K562 (cell line): ENCODE data around the gene METTL25. TPM values are rescaled to one million over a fixed set of nuclear protein-coding genes. Genes with fewer than 3 reads are reported as not detected.

Experiments
- CHD7 ChIP-seq: fragments of 200-600 bp; sonication (generic); IDR thresholded peaks from one replicate; pipeline ENCODE4 v1.6.1; 2012; ENCODE audit warnings: mild to moderate bottlenecking, low read depth, low read length, inconsistent platforms
- CTCF ChIP-seq, 3 experiments: IDR thresholded peaks in 2 of 3; conservative IDR thresholded peaks in 1 of 3; 2 replicates each; pipeline ENCODE4 v1.5.1; 2011 to 2012; ENCODE audit warnings: low read length in 3 of 3, mild to moderate bottlenecking in 3 of 3, control low read depth in 2 of 3, improper control_type of control experiment in 1 of 3, inconsistent platforms in 1 of 3, low read depth in 1 of 3, mixed read lengths in 1 of 3, moderate library complexity in 1 of 3; ENCODE audit not compliant: insufficient read depth in 2 of 3
- DNMT1 ChIP-seq: fragments of 450-650 bp; IDR thresholded peaks from 2 replicates; pipeline ENCODE4 v1.6.1; 2016; ENCODE audit warnings: antibody characterized with exemption, mild to moderate bottlenecking
- EGR1 ChIP-seq: fragments of 450-650 bp; conservative IDR thresholded peaks from 2 replicates; pipeline ENCODE4 v1.6.1; 2017; ENCODE audit warnings: mild to moderate bottlenecking
- GATAD2B ChIP-seq: fragments of 450-650 bp; IDR thresholded peaks from 2 replicates; pipeline ENCODE4 v1.6.1; 2017; ENCODE audit warnings: mild to moderate bottlenecking, borderline replicate concordance
- GTF2F1 ChIP-seq: IDR thresholded peaks from 2 replicates; pipeline ENCODE4 v1.6.1; 2011; ENCODE audit warnings: low read depth, low read length, improper control_type of control experiment
- HCFC1 ChIP-seq: IDR thresholded peaks from 2 replicates; pipeline ENCODE4 v1.6.1; 2012; ENCODE audit warnings: low read depth, low read length, improper control_type of control experiment
- KDM5B ChIP-seq: fragments of 200-600 bp; sonication (generic); IDR thresholded peaks from 2 replicates; pipeline ENCODE4 v1.6.1; 2012; ENCODE audit warnings: low read depth, mild to moderate bottlenecking, moderate library complexity, low read length, control low read depth, inconsistent platforms; ENCODE audit not compliant: insufficient replicate concordance
- MECOM ChIP-seq: fragments of 250-450 bp; sonication (Bioruptor Pico); IDR thresholded peaks from 2 replicates; pipeline ENCODE4 v1.8.0; 2022; ENCODE audit warnings: inconsistent platforms
- MYC ChIP-seq, 2 experiments: fragments of 250-450 bp in 1 of 2; sonication (Bioruptor Pico) in 1 of 2; IDR thresholded peaks; 2 replicates each; pipeline versions ENCODE4 v1.5.1 to v1.6.1; 2012 to 2021; ENCODE audit warnings: low read depth in 2 of 2, borderline replicate concordance in 1 of 2, improper control_type of control experiment in 1 of 2, low read length in 1 of 2, mild to moderate bottlenecking in 1 of 2, moderate library complexity in 1 of 2
- SAFB2 ChIP-seq: fragments of 200-400 bp; formaldehyde crosslinking; IDR thresholded peaks from 2 replicates; pipeline ENCODE4 v1.6.1; 2018; ENCODE audit warnings: borderline replicate concordance, low read length, low read depth, moderate library complexity; ENCODE audit not compliant: severe bottlenecking
- THRAP3 ChIP-seq: fragments of 450-650 bp; IDR thresholded peaks from 2 replicates; pipeline ENCODE4 v1.6.1; 2016; ENCODE audit warnings: mild to moderate bottlenecking, inconsistent platforms, borderline replicate concordance
- ZNF717 ChIP-seq: fragments of 250-450 bp; sonication (Bioruptor Pico); IDR thresholded peaks from 2 replicates; pipeline ENCODE4 v1.5.0; 2021
- polyA plus RNA-seq, 8 experiments: library from polyadenylated mRNA; depleted of rRNA in 4 of 8; stranded (reverse) in 5 of 8; unstranded in 3 of 8; fragments of >200 nt; fragmentation: Nextera tagmentation in 2 of 8; fragmentation: Illumina TruSeq in 1 of 8; extraction: Ambion mirVana in 2 of 8; extraction: Trizol in 1 of 8; gene quantifications; 2 replicates each; pipeline versions ENCODE4 v1.2.1 to v1.2.3, GENCODE V29; 2011 to 2014; ENCODE audit warnings: inconsistent platforms in 1 of 8, missing spikeins in 1 of 8
- total RNA-seq, 7 experiments: library from RNA; depleted of rRNA in 6 of 7; stranded (reverse); fragments of >200 nt in 6 of 7; fragmentation: Illumina TruSeq in 2 of 7; extraction: Trizol in 2 of 7; gene quantifications; 2 replicates each; pipeline versions ENCODE4 v1.2.1 to v1.2.3, GENCODE V29; 2011 to 2021; ENCODE audit warnings: low replicate concordance in 1 of 7

The METTL25 gene
- total and polyA plus RNA-seq, 9 of the 15 experiments (the other 6 are each of a cell fraction or from before 2014, with no cell fraction given), result 0.50 to 2.4 (median 1.9) TPM

- TF ChIP-seq CHD7 (no peak), ZNF717 (no peak), GATAD2B (no peak), THRAP3 (peak; percentile 81; the same call in 1 of the 2 replicates), EGR1 (peak; percentile 89), CTCF (IDR thresholded peaks at IDR 0.05 in 2 of 3, conservative IDR thresholded peaks at IDR 0.05 in 1 of 3; ENCODE audit: insufficient read depth in 2 of 3, low read depth in 1 of 3, low read length in 3 of 3) (peak; percentile 71 to 95 (median 92)), DNMT1 (0 out of 2 replicates have a peak, but pooled peaks have one; percentile 24), MECOM (CRISPR knock-in tag) (no peak), KDM5B (peak; percentile 85), MYC (IDR thresholded peaks at IDR 0.05; ENCODE audit: low read depth, low read length) (peak; percentile 82), MYC (CRISPR knock-in tag; IDR thresholded peaks at IDR 0.05; ENCODE audit: borderline replicate concordance, low read depth) (peak; percentile 67; the same call in 1 of the 2 replicates), GTF2F1 (peak; percentile 84), HCFC1 (peak; percentile 93), SAFB2 (no peak)
These were observed at the start of gene METTL25, which contains the start of gene CCDC59 (continued) for GRCh38 chr12:82358200-82359114.
